NCI-H1417 (cell line): Measurements from ENCODE around the gene CD7.

Experiments used
- DNase-seq, 3 experiments: peaks; one replicate each; lab custom pipeline; 2025; lab: John Stamatoyannopoulos, UW

Gene CD7

GRCh38 chr17:82278786-82279391 is 38.5 kb downstream of the CD7 start:
- peak in 2 of 3 experiments; percentile 82 to 93 for DNase-seq

GRCh38 chr17:82278308-82278707 is 39.1 kb downstream of the CD7 start:
- DNase-seq: peak in 1 of 3 experiments; percentile 44

- no peak for DNase-seq
These were observed 39.6 kb downstream of the CD7 start for GRCh38 chr17:82277851-82278250.

GRCh38 chr17:82276938-82277337 is 40.5 kb downstream of the CD7 start:
- no peak for DNase-seq

GRCh38 chr17:82275326-82275725 is 42.1 kb downstream of the CD7 start:
- DNase-seq: no peak

GRCh38 chr17:82274134-82275020 is 43.0 kb downstream of the CD7 start:
- DNase-seq: no peak

- DNase-seq: peak; percentile 85 to 95 (median 93)
These were observed 43.9 kb downstream of the CD7 start, which contains the start of gene CSNK1D for GRCh38 chr17:82273327-82274133. Gene CSNK1D, minus strand, starts transcription at chr17:82273700. Its CDS starts 319 bp downstream, at chr17:82273381.

- DNase-seq: peak in 2 of 3 experiments; percentile 53 to 63
These were observed 44.7 kb downstream of the CD7 start for GRCh38 chr17:82272495-82273326.

- DNase-seq: no peak
These were observed 46.0 kb downstream of the CD7 start for GRCh38 chr17:82271401-82271800.

GRCh38 chr17:82270651-82271050 is 46.8 kb downstream of the CD7 start:
- DNase-seq: no peak

- no peak for DNase-seq
These were observed 47.4 kb downstream of the CD7 start for GRCh38 chr17:82269882-82270500.

- no peak for DNase-seq
These were observed 48.1 kb downstream of the CD7 start for GRCh38 chr17:82269138-82269881.

GRCh38 chr17:82267575-82268379 is 49.6 kb downstream of the CD7 start:
- no peak for DNase-seq

- DNase-seq: no peak
These were observed 51.3 kb downstream of the CD7 start for GRCh38 chr17:82266142-82266541.
